ENCODE results near the gene DNAJC15.

The DNAJC15 gene

GRCh38 chr13:43141685-43142084 lies 118.3 kb downstream of the DNAJC15 start:
- Histone ChIP-seq H3K27me3 (ENCODE audit: insufficient read depth, low read depth, severe bottlenecking) (no peaks in the 10 kb centered on the region), H3K27ac (no peak overlapping the region), H3K36me3 (no peaks in the 10 kb centered on the region), H3K9me3 (ENCODE audit: severe bottlenecking) (no peaks in the 10 kb centered on the region), H3K4me3 (ENCODE audit: low read depth, low read length) (no peak overlapping the region)
- TF ChIP-seq CTCF (IDR thresholded peaks at IDR 0.05; ENCODE audit: low read depth, low read length), result no peak
- DNase-seq, result no peak

GRCh38 chr13:43143591-43143990 lies 120.2 kb downstream of the DNAJC15 start:
- no peak for TF ChIP-seq CTCF (IDR thresholded peaks at IDR 0.05; ENCODE audit: low read depth, low read length)
- Histone ChIP-seq H3K27me3 (ENCODE audit: insufficient read depth, low read depth, severe bottlenecking) (no peaks in the 10 kb centered on the region), H3K9me3 (ENCODE audit: severe bottlenecking) (no peaks in the 10 kb centered on the region), H3K27ac (no peak overlapping the region), H3K4me3 (ENCODE audit: low read depth, low read length) (no peak overlapping the region), H3K36me3 (no peaks in the 10 kb centered on the region)
- DNase-seq, result no peak

- no peaks in the 10 kb centered on the region for H3K9me3 ChIP-seq (ENCODE audit: severe bottlenecking)
- H3K4me3 ChIP-seq (ENCODE audit: low read depth, low read length), result no peak overlapping the region
- no peak for TF ChIP-seq CTCF (IDR thresholded peaks at IDR 0.05; ENCODE audit: low read depth, low read length)
- no peaks in the 10 kb centered on the region for H3K27me3 ChIP-seq (ENCODE audit: insufficient read depth, low read depth, severe bottlenecking)
- no peak for DNase-seq
- H3K27ac ChIP-seq, result no peak overlapping the region
- no peaks in the 10 kb centered on the region for H3K36me3 ChIP-seq
Observed at GRCh38 chr13:43145534-43146196, 122.3 kb downstream of the DNAJC15 start.

- no peak for TF ChIP-seq CTCF (IDR thresholded peaks at IDR 0.05; ENCODE audit: low read depth, low read length)
- H3K27ac ChIP-seq, result no peak overlapping the region
- no peak for DNase-seq
- no peak overlapping the region for H3K4me3 ChIP-seq (ENCODE audit: low read depth, low read length)
- no peaks in the 10 kb centered on the region for H3K9me3 ChIP-seq (ENCODE audit: severe bottlenecking)
- no peaks in the 10 kb centered on the region for H3K27me3 ChIP-seq (ENCODE audit: insufficient read depth, low read depth, severe bottlenecking)
- H3K36me3 ChIP-seq, result no peaks in the 10 kb centered on the region
Observed at GRCh38 chr13:43146400-43146799, 123.0 kb downstream of the DNAJC15 start.

- Histone ChIP-seq H3K27ac (no peak overlapping the region), H3K9me3 (ENCODE audit: severe bottlenecking) (no peaks in the 10 kb centered on the region), H3K4me3 (ENCODE audit: low read depth, low read length) (no peak overlapping the region), H3K27me3 (ENCODE audit: insufficient read depth, low read depth, severe bottlenecking) (no peaks in the 10 kb centered on the region), H3K36me3 (no peaks in the 10 kb centered on the region)
- no peak for TF ChIP-seq CTCF (IDR thresholded peaks at IDR 0.05; ENCODE audit: low read depth, low read length)
- no peak for DNase-seq
Observed at GRCh38 chr13:43150369-43151207, 127.2 kb downstream of the DNAJC15 start.
